HepG2 (cell line): ENCODE results near the gene TAT. TPM values are rescaled to one million over a fixed set of nuclear protein-coding genes. Genes with fewer than 3 reads are reported as not detected.

ENCODE experiments used
- ATAC-seq: fragments of 200-7000 bp; cut with Tn5 transposase; 3 replicates; pipeline ENCODE4 v1.9.1; 2020; ENCODE audit warnings: mild to moderate bottlenecking, moderate library complexity
- BruUV-seq: library from RNA; stranded (reverse); fragments of 400-500 nt; replicated peaks from 2 replicates; lab custom pipeline; 2021; lab: Mats Ljungman, UMichigan
- CTCF ChIA-PET: fragments of 300-600 bp; formaldehyde crosslinking; extraction: SDS; loops from one replicate; lab custom pipeline; 2021; ENCODE audit warnings: low total read pairs, inconsistent platforms, low intra/inter-chr PET ratio; lab: Yijun Ruan, JAX
- POLR2A ChIA-PET: fragments of 350-600 bp; sonication (Branson Sonifier 250); formaldehyde crosslinking; loops from one replicate; lab custom pipeline; 2020; ENCODE audit warnings: antibody characterized with exemption, inconsistent platforms; lab: Yijun Ruan, JAX
- DNase-seq: peaks from one replicate; pipeline ENCODE4 v3.0.0-alpha.2; 2015; ENCODE audit warnings: low spot score
- FAIRE-seq: peaks from 3 replicates; lab custom pipeline; 2011; peaks lifted over from hg19 to GRCh38; lab: Jason Lieb, UNC
- H2AFZ ChIP-seq: one replicate; pipeline ENCODE4 v1.6.1; 2011; ENCODE audit warnings: low read length, inconsistent platforms
- H3K27ac ChIP-seq: fragments of 300-600 bp; 3 replicates; pipeline ENCODE4 v1.8.0; 2011; ENCODE audit warnings: mixed run types, mild to moderate bottlenecking, mixed read lengths, low read length, inconsistent platforms; ENCODE audit not compliant: insufficient read depth; ENCODE audit errors: extremely low read length
- H3K27me3 ChIP-seq, 2 experiments: fragments of 200-600 bp in 1 of 2; 2 replicates in 1 of 2; 3 replicates in 1 of 2; pipeline versions ENCODE4 v1.6.0 to v1.8.0; 2011; ENCODE audit warnings: low read length in 2 of 2, mild to moderate bottlenecking in 2 of 2, moderate library complexity in 2 of 2, inconsistent platforms in 1 of 2; ENCODE audit not compliant: insufficient read depth in 2 of 2, control insufficient read depth in 1 of 2
- H3K36me3 ChIP-seq, 2 experiments: fragments of 200-600 bp in 1 of 2; replicated peaks in 1 of 2; 2 replicates in 1 of 2; 3 replicates in 1 of 2; pipeline versions ENCODE4 v1.5.1 to v1.8.0; 2011; ENCODE audit warnings: low read length in 2 of 2, inconsistent platforms in 1 of 2; ENCODE audit not compliant: insufficient read depth in 2 of 2, control insufficient read depth in 1 of 2
- H3K4me1 ChIP-seq: 2 replicates; pipeline ENCODE4 v1.5.1; 2012; ENCODE audit warnings: low read length, inconsistent platforms; ENCODE audit not compliant: insufficient read depth
- H3K4me2 ChIP-seq: 2 replicates; pipeline ENCODE4 v1.6.0; 2011; ENCODE audit warnings: low read depth, low read length, inconsistent platforms
- H3K4me3 ChIP-seq, 3 experiments: fragments of 200-600 bp in 1 of 3; sonication (generic), shearing (Covaris generic) in 1 of 3; replicated peaks in 1 of 3; 2 replicates each; pipeline ENCODE4 v1.5.1; 2011 to 2016; ENCODE audit warnings: low read length in 3 of 3, inconsistent platforms in 2 of 3, low read depth in 2 of 3, mild to moderate bottlenecking in 2 of 3, control low read depth in 1 of 3, mixed read lengths in 1 of 3; ENCODE audit not compliant: insufficient read depth in 1 of 3
- H3K79me2 ChIP-seq: one replicate; pipeline ENCODE4 v1.6.1; 2011; ENCODE audit warnings: low read length, inconsistent platforms; ENCODE audit not compliant: insufficient read depth
- H3K9ac ChIP-seq: 2 replicates; pipeline ENCODE4 v1.6.0; 2011; ENCODE audit warnings: mild to moderate bottlenecking, low read depth, low read length, inconsistent platforms; ENCODE audit not compliant: insufficient read depth
- H3K9me3 ChIP-seq: 2 replicates; pipeline ENCODE4 v1.5.1; 2012; ENCODE audit warnings: mild to moderate bottlenecking, low read length
- H4K20me1 ChIP-seq: 2 replicates; pipeline ENCODE4 v1.6.0; 2011; ENCODE audit warnings: inconsistent platforms, mild to moderate bottlenecking, low read length, moderate library complexity; ENCODE audit not compliant: insufficient read depth
- CEBPB ChIP-seq: IDR thresholded peaks from 2 replicates; pipeline ENCODE4 v1.6.1; 2011; ENCODE audit warnings: low read depth, low read length, improper control_type of control experiment, borderline replicate concordance
- CEBPG ChIP-seq: IDR thresholded peaks from 2 replicates; pipeline ENCODE4 v1.6.1; 2016
- CHD2 ChIP-seq: IDR thresholded peaks from 2 replicates; pipeline ENCODE4 v1.6.1; 2011; ENCODE audit warnings: low read depth, low read length, improper control_type of control experiment
- ELF4 ChIP-seq: sonication (generic); formaldehyde crosslinking; IDR thresholded peaks from 2 replicates; pipeline ENCODE4 v1.5.0; 2020; ENCODE audit warnings: missing genetic modification reagents, mild to moderate bottlenecking, moderate library complexity, borderline replicate concordance
- KDM2A ChIP-seq: sonication (generic); formaldehyde crosslinking; IDR thresholded peaks from 2 replicates; pipeline ENCODE4 v1.4.0; 2020; ENCODE audit warnings: low read depth, missing genetic modification reagents, borderline replicate concordance
- MAZ ChIP-seq, 2 experiments: sonication (generic) in 1 of 2; formaldehyde crosslinking in 1 of 2; IDR thresholded peaks; 2 replicates each; pipeline versions ENCODE4 v1.5.0 to v1.6.1; 2012 to 2020; ENCODE audit warnings: low read depth in 2 of 2, mild to moderate bottlenecking in 2 of 2, borderline replicate concordance in 1 of 2, improper control_type of control experiment in 1 of 2, low read length in 1 of 2, missing genetic modification reagents in 1 of 2, moderate library complexity in 1 of 2
- NR3C1 ChIP-seq: sonication (generic); formaldehyde crosslinking; IDR thresholded peaks from 2 replicates; pipeline ENCODE4 v1.4.0; 2020; ENCODE audit warnings: missing genetic modification reagents
- REPIN1 ChIP-seq: sonication (generic); formaldehyde crosslinking; IDR thresholded peaks from 2 replicates; pipeline ENCODE4 v1.8.0; 2022; ENCODE audit warnings: missing genetic modification reagents, low read depth, mild to moderate bottlenecking, borderline replicate concordance
- SMAD9 ChIP-seq: sonication (generic); formaldehyde crosslinking; IDR thresholded peaks from 2 replicates; pipeline ENCODE4 v1.5.1; 2020; ENCODE audit warnings: mild to moderate bottlenecking, missing genetic modification reagents
- UBTF ChIP-seq: sonication (generic); formaldehyde crosslinking; IDR thresholded peaks from 2 replicates; pipeline ENCODE4 v1.4.0; 2020; ENCODE audit warnings: mild to moderate bottlenecking, missing genetic modification reagents
- WIZ ChIP-seq: sonication (generic); formaldehyde crosslinking; IDR thresholded peaks from 2 replicates; pipeline ENCODE4 v1.5.1; 2020; ENCODE audit warnings: mild to moderate bottlenecking, missing genetic modification reagents
- ZBTB20 ChIP-seq: sonication (generic); formaldehyde crosslinking; IDR thresholded peaks from 2 replicates; pipeline ENCODE4 v1.8.1; 2023; ENCODE audit warnings: missing genetic modification reagents, low read depth, mild to moderate bottlenecking, borderline replicate concordance
- ZNF20 ChIP-seq: sonication (generic); formaldehyde crosslinking; IDR thresholded peaks from 2 replicates; pipeline ENCODE4 v1.4.0; 2020; ENCODE audit warnings: mild to moderate bottlenecking, moderate library complexity, missing genetic modification reagents
- ZNF33A ChIP-seq: sonication (generic); formaldehyde crosslinking; IDR thresholded peaks from 2 replicates; pipeline ENCODE4 v1.5.1; 2020; ENCODE audit warnings: missing genetic modification reagents, mild to moderate bottlenecking, moderate library complexity, borderline replicate concordance
- ZNF543 ChIP-seq: sonication (generic); formaldehyde crosslinking; IDR thresholded peaks from 2 replicates; pipeline ENCODE4 v1.4.0; 2020; ENCODE audit warnings: mild to moderate bottlenecking, missing genetic modification reagents
- ZNF768 ChIP-seq: sonication (generic); formaldehyde crosslinking; IDR thresholded peaks from 2 replicates; pipeline ENCODE4 v1.4.0; 2020; ENCODE audit warnings: missing genetic modification reagents
- ZNF770 ChIP-seq: sonication (generic); formaldehyde crosslinking; IDR thresholded peaks from 2 replicates; pipeline ENCODE4 v1.5.0; 2020; ENCODE audit warnings: mild to moderate bottlenecking, missing genetic modification reagents
- ZNF891 ChIP-seq: sonication (generic); formaldehyde crosslinking; IDR thresholded peaks from 2 replicates; pipeline ENCODE4 v1.5.0; 2020; ENCODE audit warnings: mild to moderate bottlenecking, missing genetic modification reagents
- WGBS: methylation state at CpG from one replicate; pipeline ENCODE4 v1.1.6; 2017; ENCODE audit warnings: low lambda C conversion rate; 5-methylcytosine and 5-hydroxymethylcytosine counted together
- in situ Hi-C: cut with HindIII; loops from 2 replicates; pipeline ENCODE4 v1.10.0; 2017; ENCODE audit warnings: low pct_unique_long_range_greater_than_20kb; ENCODE audit not compliant: extremely low pct_ligation_motif_present
- intact Hi-C: fragments of 100-400 bp; cut with micrococcal nuclease; formaldehyde crosslinking; loops from one replicate; pipeline ENCODE4 v1.10.0; 2022; ENCODE audit not compliant: unreplicated experiment
- polyA plus RNA-seq, 8 experiments: library from polyadenylated mRNA; depleted of rRNA in 3 of 8; stranded (reverse) in 7 of 8; unstranded in 1 of 8; fragments of >200 nt; fragmentation: Illumina TruSeq in 4 of 8; extraction: Trizol in 4 of 8; gene quantifications; 2 replicates each; pipeline versions ENCODE4 v1.2.1 to v1.2.3, GENCODE V29; 2011 to 2016; ENCODE audit warnings: low read depth in 4 of 8, missing spikeins in 1 of 8, mixed read lengths in 1 of 8; ENCODE audit not compliant: insufficient read depth in 1 of 8
- total RNA-seq, 5 experiments: library from RNA; depleted of rRNA; stranded (reverse); fragments of >200 nt; fragmentation: Illumina TruSeq; extraction: Trizol; gene quantifications; 2 replicates each; pipeline ENCODE4 v1.2.3, GENCODE V29; 2016; ENCODE audit warnings: low read depth in 1 of 5
- TF ChIP-seq, protein P1 (sequence below): IDR thresholded peaks from 2 replicates; pipeline ENCODE4 v1.6.1; 2012; ENCODE audit warnings: low read depth, low read length, improper control_type of control experiment

The TAT gene
- total and polyA plus RNA-seq, 2 of the 13 experiments (the other 11 are each of a cell fraction or from before 2014, with no cell fraction given), result 1.6 to 5.8 TPM

GRCh38 chr16:71591917-71592316 is 15.0 kb upstream of the TAT start:
- DNase-seq (no peak), ATAC-seq (no peak), FAIRE-seq (no peak)
- Histone ChIP-seq H3K9me3 (no peaks in the 10 kb centered on the region), H2AFZ (no peak overlapping the region), H3K79me2 (no peaks in the 10 kb centered on the region), H4K20me1 (no peaks in the 10 kb centered on the region), H3K9ac (no peak overlapping the region), H3K4me3 (no peak overlapping the region), H3K4me1 (peaks cover 76% of the 10 kb centered on the region), H3K27me3 (no peaks in the 10 kb centered on the region), H3K27ac (peak overlapping the region; percentile 92), H3K4me2 (no peak overlapping the region), H3K36me3 (no peaks in the 10 kb centered on the region)
- CTCF ChIA-PET, result no interaction called here
- intact Hi-C loops, result no loop called here
- POLR2A ChIA-PET, result interaction anchor here (0.6 to 5.1 kb wide), 6 partner anchors 10 to 75 kb away, joined by 3 to 82 read pairs (median 28); no protein-coding TSS in a partner anchor
- WGBS, result 55% methylated on average over 3 of the region's 3 CpGs
- BruUV-seq, result no TSS peak
- in situ Hi-C loops, result no loop called here
- TF ChIP-seq ZNF20 (CRISPR knock-in tag) (no peak), WIZ (CRISPR knock-in tag) (no peak), ZNF770 (CRISPR knock-in tag) (peak; percentile 66; the same call in 1 of the 2 replicates), ZNF33A (CRISPR knock-in tag) (no peak), ZNF543 (no peak), NR3C1 (CRISPR knock-in tag) (no peak), ZBTB20 (no peak), ZNF768 (CRISPR knock-in tag) (no peak), REPIN1 (CRISPR knock-in tag) (no peak), KDM2A (CRISPR knock-in tag) (no peak), SMAD9 (CRISPR knock-in tag) (no peak), CHD2 (no peak), CEBPG (CRISPR knock-in tag) (peak; percentile 70), CEBPB (peak; percentile 56; the same call in 1 of the 2 replicates), UBTF (0 out of 2 replicates have a peak, but pooled peaks have one; percentile 23), MAZ (IDR thresholded peaks at IDR 0.05; ENCODE audit: borderline replicate concordance, low read depth, low read length) (no peak), MAZ (CRISPR knock-in tag; IDR thresholded peaks at IDR 0.05; ENCODE audit: low read depth) (peak; percentile 23; the same call in 1 of the 2 replicates), ELF4 (peak; percentile 23; the same call in 1 of the 2 replicates), ZNF891 (no peak)
- TF ChIP-seq, protein P1, sequence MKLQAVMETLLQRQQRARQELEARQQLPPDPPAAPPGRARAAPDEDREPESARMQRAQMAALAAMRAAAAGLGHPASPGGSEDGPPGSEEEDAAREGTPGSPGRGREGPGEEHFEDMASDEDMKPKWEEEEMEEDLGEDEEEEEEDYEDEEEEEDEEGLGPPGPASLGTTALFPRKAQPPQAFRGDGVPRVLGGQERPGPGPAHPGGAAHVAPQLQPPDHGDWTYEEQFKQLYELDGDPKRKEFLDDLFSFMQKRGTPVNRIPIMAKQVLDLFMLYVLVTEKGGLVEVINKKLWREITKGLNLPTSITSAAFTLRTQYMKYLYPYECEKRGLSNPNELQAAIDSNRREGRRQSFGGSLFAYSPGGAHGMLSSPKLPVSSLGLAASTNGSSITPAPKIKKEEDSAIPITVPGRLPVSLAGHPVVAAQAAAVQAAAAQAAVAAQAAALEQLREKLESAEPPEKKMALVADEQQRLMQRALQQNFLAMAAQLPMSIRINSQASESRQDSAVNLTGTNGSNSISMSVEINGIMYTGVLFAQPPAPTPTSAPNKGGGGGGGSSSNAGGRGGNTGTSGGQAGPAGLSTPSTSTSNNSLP, result no peak
